Measurements from ENCODE around the gene SMR3A.

GRCh38 chr4:70360460-70360859 lies at the start of gene SMR3A:
- TF ChIP-seq POLR2A (IDR thresholded peaks at IDR 0.05; ENCODE audit: low read length) (no peak), GATA1 (IDR thresholded peaks at IDR 0.05; ENCODE audit: low read depth, low read length) (no peak)

All from erythroblast (primary cell).